Fibroblast of lung (primary cell): ENCODE results near the gene SLC6A1. TPM values are rescaled to one million over a fixed set of nuclear protein-coding genes. Genes with fewer than 3 reads are reported as not detected.
"Not testable (repeated sequence)": the region's sequence is repeated elsewhere in the genome, so short reads cannot be mapped to it uniquely, and the experiment has no call there.

ENCODE experiments used
- DNase-seq, 2 donors: peaks; one replicate each; pipeline versions ENCODE4 v3.0.0 to v3.0.0-alpha.2; 2010; ENCODE audit warnings: low read depth in 2 of 2
- H2AFZ ChIP-seq: 2 replicates; pipeline ENCODE4 v1.5.1; 2012; ENCODE audit warnings: low read length, control low read depth, inconsistent platforms
- H3K27ac ChIP-seq: 2 replicates; pipeline ENCODE4 v1.5.1; 2011; ENCODE audit warnings: low read length, control low read depth; ENCODE audit not compliant: insufficient read depth
- H3K27me3 ChIP-seq: 2 replicates; pipeline ENCODE4 v1.5.1; 2011; ENCODE audit warnings: mild to moderate bottlenecking, low read length; ENCODE audit not compliant: control insufficient read depth, insufficient read depth
- H3K36me3 ChIP-seq: 2 replicates; pipeline ENCODE4 v1.5.1; 2011; ENCODE audit warnings: low read length; ENCODE audit not compliant: control insufficient read depth, insufficient read depth
- H3K4me1 ChIP-seq: 2 replicates; pipeline ENCODE4 v1.5.1; 2011; ENCODE audit warnings: low read length; ENCODE audit not compliant: control insufficient read depth, insufficient read depth; ENCODE audit errors: extremely low read depth
- H3K4me2 ChIP-seq: 2 replicates; pipeline ENCODE4 v1.5.1; 2011; ENCODE audit warnings: low read length, control low read depth; ENCODE audit not compliant: insufficient read depth; ENCODE audit errors: extremely low read depth
- H3K4me3 ChIP-seq, 4 experiments: fragments of 200-600 bp in 1 of 4; sonication (generic) in 1 of 4; replicated peaks in 1 of 4; 2 replicates each; pipeline ENCODE4 v1.5.1; 2011 to 2016; ENCODE audit warnings: low read length in 4 of 4, low read depth in 3 of 4, mild to moderate bottlenecking in 3 of 4, control low read depth in 2 of 4, inconsistent platforms in 1 of 4, mixed read lengths in 1 of 4; ENCODE audit not compliant: insufficient read depth in 1 of 4; ENCODE audit errors: control extremely low read depth in 1 of 4
- H3K79me2 ChIP-seq: 2 replicates; pipeline ENCODE4 v1.5.1; 2012; ENCODE audit warnings: mild to moderate bottlenecking, low read length, inconsistent platforms; ENCODE audit not compliant: control insufficient read depth, insufficient read depth
- H3K9ac ChIP-seq: 2 replicates; pipeline ENCODE4 v1.5.1; 2011; ENCODE audit warnings: mild to moderate bottlenecking, low read length, control low read depth; ENCODE audit not compliant: insufficient read depth
- H3K9me3 ChIP-seq: 2 replicates; pipeline ENCODE4 v1.5.1; 2012; ENCODE audit warnings: low read depth, low read length; ENCODE audit not compliant: control insufficient read depth, insufficient read depth
- H4K20me1 ChIP-seq: 2 replicates; pipeline ENCODE4 v1.5.1; 2011; ENCODE audit warnings: low read length; ENCODE audit not compliant: control insufficient read depth, insufficient read depth; ENCODE audit errors: extremely low read depth
- EZH2 ChIP-seq: IDR thresholded peaks from 2 replicates; pipeline ENCODE4 v1.5.1; 2012; ENCODE audit warnings: low read length, control low read depth, mild to moderate bottlenecking; ENCODE audit errors: missing control alignments
- polyA plus RNA-seq, 2 donors: library from polyadenylated mRNA; depleted of rRNA in 1 of 2; stranded (reverse) in 1 of 2; unstranded in 1 of 2; fragments of >200 nt; gene quantifications; 2 replicates each; pipeline ENCODE4 v1.2.1, GENCODE V29; 2011 to 2012; ENCODE audit warnings: missing spikeins in 1 of 2
- total RNA-seq: library from RNA; depleted of rRNA; stranded (reverse); fragments of >200 nt; gene quantifications from 2 replicates; pipeline ENCODE4 v1.2.1, GENCODE V29; 2014
- TF ChIP-seq, protein P1 (sequence below), 2 donors: IDR thresholded peaks in 1 of 2; conservative IDR thresholded peaks in 1 of 2; 1 replicate in 1 of 2; 2 replicates in 1 of 2; pipeline ENCODE4 v1.5.1; 2011 to 2012; ENCODE audit warnings: low read length in 2 of 2, control low read depth in 1 of 2, inconsistent platforms in 1 of 2, low read depth in 1 of 2, mild to moderate bottlenecking in 1 of 2

SLC6A1 gene
- total and polyA plus RNA-seq, 2 donors (not counting 1 experiment from before 2014, with no cell fraction given), result not detected

DNA sequence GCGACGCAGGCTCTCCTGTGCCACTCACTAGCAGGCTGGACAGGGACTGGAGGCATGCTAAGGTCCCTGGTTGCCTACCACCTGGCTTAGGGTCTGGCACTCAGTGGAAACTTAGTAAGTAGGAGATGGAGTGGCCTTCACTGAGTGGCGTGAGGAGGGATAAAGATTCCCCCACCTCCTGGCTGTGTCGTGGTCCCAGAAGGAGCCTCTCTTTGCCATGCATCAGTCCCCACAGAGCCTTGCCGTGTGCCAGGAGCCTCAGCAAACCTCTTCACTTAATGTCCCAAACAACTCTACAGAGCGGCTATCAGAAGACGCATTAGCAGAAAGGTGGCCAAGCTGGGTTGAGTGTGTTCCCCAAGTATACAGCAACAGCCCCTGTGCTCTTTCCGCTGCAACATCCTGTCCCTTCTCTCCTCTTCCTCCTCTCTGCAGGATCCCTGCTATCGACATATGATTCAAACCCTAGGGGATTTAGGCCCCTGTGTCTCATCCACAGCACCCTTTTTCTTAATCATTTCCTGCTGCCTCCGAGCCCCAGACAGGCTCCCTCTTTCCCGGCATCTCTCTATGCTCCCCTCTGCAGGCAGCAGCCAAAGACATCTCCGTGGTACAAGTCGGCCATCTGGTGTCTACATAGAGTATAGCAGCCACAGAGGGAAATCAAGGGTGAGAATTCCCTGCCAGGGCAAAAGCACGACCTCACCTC lies 66.7 kb downstream of the SLC6A1 start:
- DNase-seq, result peak; percentile 62 to 72
- Histone ChIP-seq H3K9me3 (no peaks in the 10 kb centered on the region), H2AFZ (no peak overlapping the region), H3K4me1 (no peaks in the 10 kb centered on the region), H3K9ac (no peak overlapping the region), H3K4me3 (no peak overlapping the region), H3K27ac (no peak overlapping the region), H3K36me3 (no peaks in the 10 kb centered on the region), H3K27me3 (no peaks in the 10 kb centered on the region), H3K79me2 (no peaks in the 10 kb centered on the region), H3K4me2 (no peak overlapping the region), H4K20me1 (no peaks in the 10 kb centered on the region)
- peak; percentile 60 for TF ChIP-seq EZH2
- TF ChIP-seq, protein P1, sequence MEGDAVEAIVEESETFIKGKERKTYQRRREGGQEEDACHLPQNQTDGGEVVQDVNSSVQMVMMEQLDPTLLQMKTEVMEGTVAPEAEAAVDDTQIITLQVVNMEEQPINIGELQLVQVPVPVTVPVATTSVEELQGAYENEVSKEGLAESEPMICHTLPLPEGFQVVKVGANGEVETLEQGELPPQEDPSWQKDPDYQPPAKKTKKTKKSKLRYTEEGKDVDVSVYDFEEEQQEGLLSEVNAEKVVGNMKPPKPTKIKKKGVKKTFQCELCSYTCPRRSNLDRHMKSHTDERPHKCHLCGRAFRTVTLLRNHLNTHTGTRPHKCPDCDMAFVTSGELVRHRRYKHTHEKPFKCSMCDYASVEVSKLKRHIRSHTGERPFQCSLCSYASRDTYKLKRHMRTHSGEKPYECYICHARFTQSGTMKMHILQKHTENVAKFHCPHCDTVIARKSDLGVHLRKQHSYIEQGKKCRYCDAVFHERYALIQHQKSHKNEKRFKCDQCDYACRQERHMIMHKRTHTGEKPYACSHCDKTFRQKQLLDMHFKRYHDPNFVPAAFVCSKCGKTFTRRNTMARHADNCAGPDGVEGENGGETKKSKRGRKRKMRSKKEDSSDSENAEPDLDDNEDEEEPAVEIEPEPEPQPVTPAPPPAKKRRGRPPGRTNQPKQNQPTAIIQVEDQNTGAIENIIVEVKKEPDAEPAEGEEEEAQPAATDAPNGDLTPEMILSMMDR (conservative IDR thresholded peaks at IDR 0.05 in 1 of 2, IDR thresholded peaks at IDR 0.05 in 1 of 2; ENCODE audit: low read depth in 1 of 2, low read length in 2 of 2), result peak; percentile 92 to 96

DNA sequence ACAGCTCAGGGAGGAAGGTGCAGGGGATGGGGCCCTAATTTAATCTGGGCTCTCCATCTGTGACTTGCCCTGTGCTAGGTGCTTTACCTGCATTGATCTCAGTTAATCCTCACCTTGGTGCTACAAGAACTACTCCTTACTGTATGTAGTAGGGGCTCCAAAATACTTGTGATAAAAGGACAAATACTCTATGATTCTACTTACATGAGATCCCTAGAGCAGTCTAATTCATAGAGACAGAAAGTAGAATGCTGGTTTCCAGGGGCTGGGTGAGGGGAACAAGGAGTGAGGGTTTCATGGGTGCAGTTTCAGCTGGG lies 67.2 kb downstream of the SLC6A1 start:
- no peak overlapping the region for H3K4me2 ChIP-seq
- H3K9ac ChIP-seq, result no peak overlapping the region
- TF ChIP-seq EZH2, result no peak
- TF ChIP-seq, protein P1 (conservative IDR thresholded peaks at IDR 0.05 in 1 of 2, IDR thresholded peaks at IDR 0.05 in 1 of 2; ENCODE audit: low read depth in 1 of 2, low read length in 2 of 2), result no peak
- no peaks in the 10 kb centered on the region for H3K36me3 ChIP-seq
- H2AFZ ChIP-seq, result no peak overlapping the region
- H3K27ac ChIP-seq, result no peak overlapping the region
- no peaks in the 10 kb centered on the region for H3K9me3 ChIP-seq
- no peaks in the 10 kb centered on the region for H3K79me2 ChIP-seq
- no peak overlapping the region for H3K4me3 ChIP-seq
- H3K27me3 ChIP-seq, result no peaks in the 10 kb centered on the region
- DNase-seq, result no peak
- no peaks in the 10 kb centered on the region for H3K4me1 ChIP-seq
- no peaks in the 10 kb centered on the region for H4K20me1 ChIP-seq

DNA sequence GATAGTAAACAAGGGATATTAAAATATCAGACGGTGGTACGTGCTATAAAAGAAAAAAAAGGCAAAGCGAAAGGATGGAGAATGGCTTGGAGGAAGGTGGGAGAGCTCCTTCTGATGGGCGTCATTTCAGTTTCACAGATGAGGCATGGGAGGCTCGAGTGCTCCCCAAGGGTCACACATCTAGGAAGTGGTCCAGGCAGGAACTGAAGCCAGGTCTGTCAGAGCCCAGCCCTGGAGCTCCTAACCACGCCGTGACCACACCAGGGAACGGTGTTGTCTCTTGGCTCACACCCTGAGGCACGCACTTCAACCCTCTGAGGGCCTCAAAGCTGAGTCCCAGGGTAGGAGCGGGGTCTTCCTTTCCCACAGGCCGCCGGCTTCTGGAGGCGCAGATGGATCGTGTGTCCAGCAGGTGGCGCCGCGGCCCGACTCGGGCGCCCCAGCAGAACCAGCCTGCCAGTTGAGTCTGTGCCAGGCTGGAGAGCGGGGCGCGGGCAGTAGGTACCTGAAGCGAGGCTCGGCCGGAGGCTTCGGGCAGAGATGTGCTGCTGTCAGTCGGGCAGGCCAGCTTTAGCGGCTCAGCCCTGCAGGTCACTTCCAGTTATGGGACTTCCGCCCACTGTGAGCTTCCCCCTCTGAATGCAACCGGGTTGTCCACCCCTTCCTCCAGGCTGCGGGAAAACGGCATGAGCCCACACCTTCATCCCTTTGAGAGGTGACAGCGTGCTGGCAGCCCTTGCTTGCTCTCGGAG lies 68.1 kb downstream of the SLC6A1 start:
- H3K79me2 ChIP-seq, result no peaks in the 10 kb centered on the region
- H4K20me1 ChIP-seq, result no peaks in the 10 kb centered on the region
- no peaks in the 10 kb centered on the region for H3K27me3 ChIP-seq
- peak; percentile 50 to 57 for DNase-seq
- H3K27ac ChIP-seq, result no peak overlapping the region
- H3K9ac ChIP-seq, result no peak overlapping the region
- H3K9me3 ChIP-seq, result no peaks in the 10 kb centered on the region
- H3K36me3 ChIP-seq, result no peaks in the 10 kb centered on the region
- H3K4me2 ChIP-seq, result peak overlapping the region; percentile 79
- peak overlapping the region in 3 of 4 experiments; percentile 19 to 35 (median 22) for H3K4me3 ChIP-seq
- H2AFZ ChIP-seq, result peak overlapping the region; percentile 89
- no peak for TF ChIP-seq EZH2
- TF ChIP-seq, protein P1 (conservative IDR thresholded peaks at IDR 0.05 in 1 of 2, IDR thresholded peaks at IDR 0.05 in 1 of 2; ENCODE audit: low read depth in 1 of 2, low read length in 2 of 2), result peak; percentile 61 to 85
- no peaks in the 10 kb centered on the region for H3K4me1 ChIP-seq

DNA sequence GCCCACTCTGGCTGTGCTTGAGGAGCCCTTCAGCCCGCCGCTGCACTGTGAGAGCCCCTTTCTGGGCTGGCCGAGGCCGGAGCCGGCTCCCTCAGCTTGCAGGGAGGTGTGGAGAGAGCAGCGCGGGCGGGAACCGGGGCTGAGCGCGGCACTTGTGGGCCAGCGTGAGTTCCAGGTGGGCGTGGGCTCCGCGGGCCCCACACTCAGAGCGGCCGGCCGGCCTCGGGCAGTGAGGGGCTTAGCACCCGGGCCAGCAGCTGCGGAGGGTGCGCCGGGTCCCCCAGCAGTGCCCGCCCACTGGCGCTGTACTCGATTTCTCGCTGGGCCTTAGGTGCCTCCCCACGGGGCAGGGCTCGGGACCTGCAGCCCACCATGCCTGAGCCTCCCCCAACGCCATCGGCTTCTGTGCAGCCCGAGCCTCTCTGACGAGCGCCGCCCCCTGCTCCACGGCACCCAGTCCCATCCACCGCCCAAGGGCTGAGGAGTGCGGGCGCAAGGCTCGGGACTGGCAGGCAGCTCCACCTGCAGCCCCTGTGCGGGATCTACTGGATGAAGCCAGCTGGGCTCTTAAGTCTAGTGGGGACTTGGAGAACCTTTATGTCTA lies 68.8 kb downstream of the SLC6A1 start:
- H3K9me3 ChIP-seq, H3K79me2 ChIP-seq, H3K4me2 ChIP-seq, H3K27me3 ChIP-seq, H2AFZ ChIP-seq, H3K27ac ChIP-seq, H3K9ac ChIP-seq, H3K4me1 ChIP-seq, H4K20me1 ChIP-seq, DNase-seq, H3K36me3 ChIP-seq, H3K4me3 ChIP-seq: not testable (repeated sequence)
